A549 (cell line): ENCODE results near the gene SAPCD2.

Experiments
- POLR2A ChIP-seq: IDR thresholded peaks from 2 replicates; pipeline ENCODE4 v1.6.1; 2012; ENCODE audit warnings: mild to moderate bottlenecking, low read length
- TF ChIP-seq, protein P1 (sequence below): fragments of 200-600 bp; sonication (generic); IDR thresholded peaks from 2 replicates; pipeline ENCODE4 v1.6.1; 2016; ENCODE audit warnings: antibody characterized with exemption, mild to moderate bottlenecking, moderate library complexity

DNA sequence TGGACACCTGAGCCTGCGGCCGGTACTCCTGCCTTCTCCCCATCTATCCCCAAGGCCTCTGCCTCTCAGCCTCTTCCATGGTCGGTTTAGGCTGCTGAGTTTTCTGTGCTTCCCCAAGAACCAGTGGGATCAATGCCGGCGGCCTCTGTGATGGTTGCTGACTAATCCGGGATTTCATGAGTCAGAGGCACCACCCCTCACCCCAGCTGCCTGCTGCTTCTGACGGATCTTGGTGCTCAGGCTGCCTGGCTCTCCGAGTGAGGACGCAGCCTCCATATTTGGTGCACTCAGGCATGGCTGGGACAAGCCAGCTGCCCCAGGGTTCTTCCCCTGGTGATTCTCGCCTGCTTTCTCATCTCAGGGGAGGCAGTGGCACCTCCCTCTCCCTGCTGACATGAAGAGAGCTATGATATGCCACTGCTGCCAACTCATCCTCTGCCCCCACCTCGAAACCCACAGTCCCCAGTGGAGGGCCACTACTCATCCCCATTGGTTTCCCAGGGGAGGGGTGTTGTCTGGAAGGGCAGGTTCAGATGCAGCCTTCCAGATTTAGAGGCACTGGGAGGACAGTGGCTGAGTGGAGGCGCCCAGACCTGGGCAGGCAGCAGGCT is 13.1 kb upstream of the SAPCD2 start:
- 0 out of 2 replicates have a peak, but pooled peaks have one; percentile 10 for TF ChIP-seq POLR2A
- TF ChIP-seq, protein P1, sequence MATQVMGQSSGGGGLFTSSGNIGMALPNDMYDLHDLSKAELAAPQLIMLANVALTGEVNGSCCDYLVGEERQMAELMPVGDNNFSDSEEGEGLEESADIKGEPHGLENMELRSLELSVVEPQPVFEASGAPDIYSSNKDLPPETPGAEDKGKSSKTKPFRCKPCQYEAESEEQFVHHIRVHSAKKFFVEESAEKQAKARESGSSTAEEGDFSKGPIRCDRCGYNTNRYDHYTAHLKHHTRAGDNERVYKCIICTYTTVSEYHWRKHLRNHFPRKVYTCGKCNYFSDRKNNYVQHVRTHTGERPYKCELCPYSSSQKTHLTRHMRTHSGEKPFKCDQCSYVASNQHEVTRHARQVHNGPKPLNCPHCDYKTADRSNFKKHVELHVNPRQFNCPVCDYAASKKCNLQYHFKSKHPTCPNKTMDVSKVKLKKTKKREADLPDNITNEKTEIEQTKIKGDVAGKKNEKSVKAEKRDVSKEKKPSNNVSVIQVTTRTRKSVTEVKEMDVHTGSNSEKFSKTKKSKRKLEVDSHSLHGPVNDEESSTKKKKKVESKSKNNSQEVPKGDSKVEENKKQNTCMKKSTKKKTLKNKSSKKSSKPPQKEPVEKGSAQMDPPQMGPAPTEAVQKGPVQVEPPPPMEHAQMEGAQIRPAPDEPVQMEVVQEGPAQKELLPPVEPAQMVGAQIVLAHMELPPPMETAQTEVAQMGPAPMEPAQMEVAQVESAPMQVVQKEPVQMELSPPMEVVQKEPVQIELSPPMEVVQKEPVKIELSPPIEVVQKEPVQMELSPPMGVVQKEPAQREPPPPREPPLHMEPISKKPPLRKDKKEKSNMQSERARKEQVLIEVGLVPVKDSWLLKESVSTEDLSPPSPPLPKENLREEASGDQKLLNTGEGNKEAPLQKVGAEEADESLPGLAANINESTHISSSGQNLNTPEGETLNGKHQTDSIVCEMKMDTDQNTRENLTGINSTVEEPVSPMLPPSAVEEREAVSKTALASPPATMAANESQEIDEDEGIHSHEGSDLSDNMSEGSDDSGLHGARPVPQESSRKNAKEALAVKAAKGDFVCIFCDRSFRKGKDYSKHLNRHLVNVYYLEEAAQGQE = no peak
